Measurements from ENCODE around the gene SLC2A8.

DNA sequence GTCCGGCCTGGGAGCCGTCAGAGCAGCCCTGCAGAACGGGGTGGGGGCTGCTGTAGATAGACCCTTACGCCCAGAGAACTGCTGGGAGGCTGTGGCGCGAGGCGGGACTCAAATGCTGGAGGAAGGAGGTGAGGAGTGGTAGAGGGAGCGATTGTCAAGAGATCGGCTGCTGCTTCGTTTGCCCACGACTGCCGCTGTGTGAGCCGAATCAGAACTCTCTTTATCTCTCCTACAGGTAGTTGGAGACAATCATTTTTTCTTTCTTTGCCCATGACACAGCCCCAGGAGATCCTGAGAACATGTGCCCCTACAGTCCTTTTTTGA is 27.7 kb downstream of the SLC2A8 start:
- TF ChIP-seq, protein P1, sequence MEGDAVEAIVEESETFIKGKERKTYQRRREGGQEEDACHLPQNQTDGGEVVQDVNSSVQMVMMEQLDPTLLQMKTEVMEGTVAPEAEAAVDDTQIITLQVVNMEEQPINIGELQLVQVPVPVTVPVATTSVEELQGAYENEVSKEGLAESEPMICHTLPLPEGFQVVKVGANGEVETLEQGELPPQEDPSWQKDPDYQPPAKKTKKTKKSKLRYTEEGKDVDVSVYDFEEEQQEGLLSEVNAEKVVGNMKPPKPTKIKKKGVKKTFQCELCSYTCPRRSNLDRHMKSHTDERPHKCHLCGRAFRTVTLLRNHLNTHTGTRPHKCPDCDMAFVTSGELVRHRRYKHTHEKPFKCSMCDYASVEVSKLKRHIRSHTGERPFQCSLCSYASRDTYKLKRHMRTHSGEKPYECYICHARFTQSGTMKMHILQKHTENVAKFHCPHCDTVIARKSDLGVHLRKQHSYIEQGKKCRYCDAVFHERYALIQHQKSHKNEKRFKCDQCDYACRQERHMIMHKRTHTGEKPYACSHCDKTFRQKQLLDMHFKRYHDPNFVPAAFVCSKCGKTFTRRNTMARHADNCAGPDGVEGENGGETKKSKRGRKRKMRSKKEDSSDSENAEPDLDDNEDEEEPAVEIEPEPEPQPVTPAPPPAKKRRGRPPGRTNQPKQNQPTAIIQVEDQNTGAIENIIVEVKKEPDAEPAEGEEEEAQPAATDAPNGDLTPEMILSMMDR (optimal IDR thresholded peaks at IDR 0.05 in 1 of 3, IDR thresholded peaks at IDR 0.05 in 1 of 3, conservative IDR thresholded peaks at IDR 0.05 in 1 of 3; ENCODE audit: extremely low read depth in 1 of 3, insufficient read depth in 2 of 3, low read length in 3 of 3) = peak in 1 of 3 experiments; percentile 40
- no peak for TF ChIP-seq EZH2 (IDR thresholded peaks at IDR 0.05; ENCODE audit: low read length)
